ENCODE data around the gene IL1R2. TPM values are rescaled to one million over a fixed set of nuclear protein-coding genes. Genes with fewer than 3 reads are reported as not detected.
A peak's percentile ranks its signal among the peaks of the same experiment; 100 is the strongest.

The IL1R2 gene
- total RNA-seq, 2 donors from 2014 or later, result 18.3 to 47.7 TPM

- H3K9me3 ChIP-seq, result no peaks in the 10 kb centered on the region
- ATAC-seq (ENCODE audit: insufficient number of reproducible peaks, low FRiP score, low read depth), result no peak
- H3K4me1 ChIP-seq (ENCODE audit: control insufficient read depth in 1 of 2, low read depth in 2 of 2), result peaks cover 15 to 22% of the 10 kb centered on the region in 2 donors
- peak overlapping the region; percentile 53 for H3K4me3 ChIP-seq
- H3K36me3 ChIP-seq, result no peaks in the 10 kb centered on the region
- no peaks in the 10 kb centered on the region for H3K27me3 ChIP-seq (replicated peaks; ENCODE audit: insufficient read depth)
- DNase-seq (ENCODE audit: low spot score), result no peak
- H3K27ac ChIP-seq, result peak overlapping the region; percentile 46 to 80
- no peak for TF ChIP-seq CTCF (IDR thresholded peaks at IDR 0.05)
These were observed 30.9 kb upstream of the IL1R2 start for GRCh38 chr2:101960819-101961337.

DNA sequence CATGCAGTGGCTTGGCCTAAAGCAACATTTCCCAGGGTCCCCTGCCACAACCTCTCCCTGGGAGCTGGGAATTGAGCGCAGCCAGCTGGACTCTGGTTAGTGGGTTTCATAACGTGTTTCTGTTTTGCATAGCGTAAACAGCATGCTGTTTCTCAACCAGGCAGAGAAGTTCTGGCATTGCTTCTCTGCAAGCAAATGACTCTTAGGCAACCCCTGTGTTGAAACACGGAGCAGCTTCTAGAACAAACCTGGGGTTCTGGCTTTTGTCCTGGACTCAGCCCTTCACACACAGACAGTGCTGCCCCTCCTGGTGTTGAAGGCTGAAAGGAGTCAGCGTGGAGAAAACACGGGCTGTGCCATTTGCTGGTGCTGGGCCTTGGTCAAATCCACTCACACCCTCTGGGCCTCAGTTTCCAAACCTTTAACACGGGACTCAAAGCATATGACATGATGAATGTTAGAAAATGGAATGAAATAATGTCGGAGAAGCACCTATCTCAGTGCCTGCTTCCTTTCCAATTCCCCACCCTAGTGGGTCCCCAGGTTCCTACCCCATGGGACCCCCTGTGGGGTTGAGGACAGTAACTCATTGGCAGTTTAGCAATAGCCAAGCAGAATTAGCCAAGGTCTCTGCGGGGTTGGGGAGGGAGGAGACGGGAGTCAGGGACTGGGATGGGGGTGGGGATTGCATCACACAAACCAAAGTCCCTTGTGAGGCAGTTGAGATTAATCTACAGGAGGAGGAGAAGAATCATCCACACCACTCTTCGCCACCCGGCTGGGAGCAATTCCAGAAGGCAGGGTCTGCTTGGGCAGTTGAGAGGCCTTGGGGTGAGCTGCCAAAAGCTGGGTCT is 30.2 kb upstream of the IL1R2 start:
- TF ChIP-seq CTCF (IDR thresholded peaks at IDR 0.05), result peak; percentile 18
- ATAC-seq (ENCODE audit: insufficient number of reproducible peaks, low FRiP score, low read depth), result peak; percentile 96
- Histone ChIP-seq H3K27ac (peak overlapping the region; percentile 46 to 80), H3K27me3 (replicated peaks; ENCODE audit: insufficient read depth) (no peaks in the 10 kb centered on the region), H3K4me3 (peak overlapping the region; percentile 53), H3K9me3 (no peaks in the 10 kb centered on the region), H3K4me1 (ENCODE audit: control insufficient read depth in 1 of 2, low read depth in 2 of 2) (peaks cover 15 to 22% of the 10 kb centered on the region in 2 donors), H3K36me3 (no peaks in the 10 kb centered on the region)
- peak; percentile 62 for DNase-seq (ENCODE audit: low spot score)

DNA sequence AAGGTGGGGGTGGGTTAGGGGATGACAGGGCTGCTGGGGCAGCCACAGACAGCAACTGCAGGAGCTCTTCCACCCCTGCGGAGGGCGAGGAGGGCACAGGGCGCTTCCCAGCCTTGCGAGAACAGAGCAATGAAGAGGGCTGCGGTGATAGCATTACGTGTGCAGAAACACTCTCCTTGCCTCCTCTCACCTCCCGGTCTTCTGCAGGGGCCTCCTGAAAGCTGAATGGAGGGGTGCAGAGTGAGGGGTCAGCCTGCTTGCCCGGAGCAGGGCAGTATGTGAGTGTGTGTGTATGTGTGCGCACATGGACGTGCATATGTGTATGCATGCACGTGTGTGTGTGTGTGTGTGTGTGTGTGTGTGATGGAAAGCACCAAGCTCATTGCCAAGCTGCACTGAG is 29.5 kb upstream of the IL1R2 start:
- TF ChIP-seq CTCF (IDR thresholded peaks at IDR 0.05), result no peak
- no peak overlapping the region for H3K4me3 ChIP-seq
- H3K4me1 ChIP-seq (ENCODE audit: control insufficient read depth in 1 of 2, low read depth in 2 of 2), result peaks cover 15 to 22% of the 10 kb centered on the region in 2 donors
- DNase-seq (ENCODE audit: low spot score) (no peak), ATAC-seq (ENCODE audit: insufficient number of reproducible peaks, low FRiP score, low read depth) (no peak)
- H3K27me3 ChIP-seq (replicated peaks; ENCODE audit: insufficient read depth), result no peaks in the 10 kb centered on the region
- H3K9me3 ChIP-seq, result no peaks in the 10 kb centered on the region
- peak overlapping the region in 1 of 2 donors; percentile 80 for H3K27ac ChIP-seq
- H3K36me3 ChIP-seq, result no peaks in the 10 kb centered on the region

DNA sequence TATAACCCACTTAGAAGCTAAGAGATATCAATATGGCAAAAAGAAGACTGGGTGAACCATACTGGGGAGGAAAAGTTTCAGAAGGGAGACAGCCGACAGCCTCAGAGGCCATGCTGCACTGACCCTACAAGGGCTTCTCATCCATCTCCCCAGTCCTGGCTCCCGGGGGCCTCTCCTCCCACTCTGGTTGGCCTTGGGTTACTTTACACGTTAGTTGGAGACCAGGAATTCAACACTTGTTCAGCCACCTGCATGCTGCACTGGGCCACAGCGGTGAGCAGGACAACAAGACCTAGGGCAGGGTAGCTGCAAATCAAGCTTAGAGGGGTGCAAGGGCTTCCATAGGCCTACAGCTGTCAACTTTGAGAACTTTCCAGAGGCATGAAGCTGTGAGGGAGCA is 28.6 kb upstream of the IL1R2 start:
- no peak for DNase-seq (ENCODE audit: low spot score)
- Histone ChIP-seq H3K27me3 (replicated peaks; ENCODE audit: insufficient read depth) (no peaks in the 10 kb centered on the region), H3K36me3 (no peaks in the 10 kb centered on the region), H3K27ac (no peak overlapping the region), H3K4me1 (ENCODE audit: control insufficient read depth in 1 of 2, low read depth in 2 of 2) (peaks cover 15 to 30% of the 10 kb centered on the region in 2 donors), H3K4me3 (no peak overlapping the region), H3K9me3 (no peaks in the 10 kb centered on the region)
- ATAC-seq (ENCODE audit: insufficient number of reproducible peaks, low FRiP score, low read depth), result no peak
- TF ChIP-seq CTCF (IDR thresholded peaks at IDR 0.05), result no peak

GRCh38 chr2:101967826-101968513 is 23.8 kb upstream of the IL1R2 start:
- DNase-seq (ENCODE audit: low spot score), result no peak
- Histone ChIP-seq H3K36me3 (no peaks in the 10 kb centered on the region), H3K4me3 (no peak overlapping the region), H3K4me1 (ENCODE audit: control insufficient read depth in 1 of 2, low read depth in 2 of 2) (peaks cover 0 to 14% of the 10 kb centered on the region in 2 donors), H3K9me3 (no peaks in the 10 kb centered on the region), H3K27ac (no peak overlapping the region), H3K27me3 (replicated peaks; ENCODE audit: insufficient read depth) (no peaks in the 10 kb centered on the region)
- TF ChIP-seq CTCF (IDR thresholded peaks at IDR 0.05), result no peak
- no peak for ATAC-seq (ENCODE audit: insufficient number of reproducible peaks, low FRiP score, low read depth)
